IMR-90 (cell line): ENCODE data around the gene RIPOR2. TPM values are rescaled to one million over a fixed set of nuclear protein-coding genes. Genes with fewer than 3 reads are reported as not detected.

ENCODE experiments used
- ATAC-seq: fragments of 200-7000 bp; cut with Tn5 transposase; 2 replicates; pipeline ENCODE4 v1.9.1; 2020; ENCODE audit warnings: low read depth, mild to moderate bottlenecking, moderate library complexity
- BruUV-seq: library from RNA; stranded (reverse); fragments of 400-500 nt; replicated peaks from 2 replicates; lab custom pipeline; 2021; lab: Mats Ljungman, UMichigan
- CTCF ChIA-PET: fragments of 300-600 bp; formaldehyde crosslinking; extraction: SDS; loops from one replicate; lab custom pipeline; 2021; ENCODE audit warnings: antibody characterized with exemption; lab: Yijun Ruan, JAX
- POLR2A ChIA-PET: fragments of 300-600 bp; sonication (Branson Sonifier 250); formaldehyde crosslinking; loops from one replicate; lab custom pipeline; 2022; ENCODE audit warnings: antibody characterized with exemption; ENCODE audit not compliant: unreplicated experiment; lab: Charles Lee
- DNase-seq: peaks from one replicate; pipeline ENCODE4 v3.0.0; 2013
- H2AFZ ChIP-seq: replicated peaks from 2 replicates; pipeline ENCODE3; 2013; ENCODE audit warnings: low read length, mild to moderate bottlenecking; ENCODE audit not compliant: poor library complexity
- H2AK5ac ChIP-seq: 2 replicates; pipeline ENCODE4 v1.6.1; 2013; ENCODE audit warnings: low read depth, low read length, inconsistent platforms
- H2AK9ac ChIP-seq: replicated peaks from 2 replicates; pipeline ENCODE3; 2013; ENCODE audit warnings: mild to moderate bottlenecking, low read depth, low read length, moderate library complexity; ENCODE audit not compliant: poor library complexity
- H2BK120ac ChIP-seq: 2 replicates; pipeline ENCODE4 v1.6.1; 2013; ENCODE audit warnings: low read depth, low read length, inconsistent platforms
- H2BK15ac ChIP-seq: 3 replicates; pipeline ENCODE4 v1.6.1; 2013; ENCODE audit warnings: low read depth, low read length, inconsistent platforms
- H2BK20ac ChIP-seq: 2 replicates; pipeline ENCODE4 v1.6.1; 2013; ENCODE audit warnings: low read depth, mild to moderate bottlenecking, inconsistent platforms, low read length, moderate library complexity
- H2BK5ac ChIP-seq: 2 replicates; pipeline ENCODE4 v1.6.1; 2013; ENCODE audit warnings: mild to moderate bottlenecking, low read depth, low read length, inconsistent platforms; ENCODE audit not compliant: poor library complexity, severe bottlenecking
- H3K14ac ChIP-seq: replicated peaks from 2 replicates; pipeline ENCODE4 v1.6.1; 2013; ENCODE audit warnings: low read depth, low read length, inconsistent platforms
- H3K18ac ChIP-seq: 2 replicates; pipeline ENCODE4 v1.6.1; 2013; ENCODE audit warnings: low read depth, low read length, control low read depth
- H3K23ac ChIP-seq: 2 replicates; pipeline ENCODE4 v1.6.1; 2013; ENCODE audit warnings: low read depth, low read length, inconsistent platforms
- H3K27ac ChIP-seq: 2 replicates; pipeline ENCODE4 v1.5.1; 2013; ENCODE audit warnings: mild to moderate bottlenecking, control low read depth, low read length; ENCODE audit not compliant: insufficient read depth
- H3K27me3 ChIP-seq: 2 replicates; pipeline ENCODE4 v1.6.1; 2013; ENCODE audit warnings: low read length; ENCODE audit not compliant: control insufficient read depth, insufficient read depth
- H3K36me3 ChIP-seq: 2 replicates; pipeline ENCODE4 v1.6.1; 2013; ENCODE audit warnings: low read length, mixed read lengths; ENCODE audit not compliant: control insufficient read depth, insufficient read depth
- H3K4ac ChIP-seq: 2 replicates; pipeline ENCODE4 v1.6.1; 2013; ENCODE audit warnings: low read depth, low read length, inconsistent platforms
- H3K4me1 ChIP-seq: 2 replicates; pipeline ENCODE4 v1.6.1; 2013; ENCODE audit warnings: low read length, mixed read lengths; ENCODE audit not compliant: control insufficient read depth, insufficient read depth
- H3K4me2 ChIP-seq: 2 replicates; pipeline ENCODE4 v1.6.1; 2013; ENCODE audit warnings: low read depth, mild to moderate bottlenecking, control low read depth, low read length, moderate library complexity
- H3K4me3 ChIP-seq: 2 replicates; pipeline ENCODE4 v1.5.1; 2013; ENCODE audit warnings: low read depth, mild to moderate bottlenecking, control low read depth, low read length, moderate library complexity; ENCODE audit not compliant: insufficient read depth
- H3K56ac ChIP-seq: 2 replicates; pipeline ENCODE4 v1.6.1; 2013; ENCODE audit warnings: low read length, inconsistent platforms; ENCODE audit not compliant: insufficient read depth; ENCODE audit errors: extremely low read depth
- H3K79me1 ChIP-seq, 2 experiments: 2 replicates each; pipeline ENCODE4 v1.6.1; 2013; ENCODE audit warnings: low read length in 2 of 2, inconsistent platforms in 1 of 2, low read depth in 1 of 2
- H3K9ac ChIP-seq: 2 replicates; pipeline ENCODE4 v1.6.1; 2013; ENCODE audit warnings: low read depth, low read length, control low read depth
- H3K9me1 ChIP-seq: 2 replicates; pipeline ENCODE4 v1.6.1; 2013; ENCODE audit warnings: low read length, inconsistent platforms; ENCODE audit not compliant: insufficient read depth
- H3K9me3 ChIP-seq: 2 replicates; pipeline ENCODE4 v1.6.1; 2013; ENCODE audit warnings: low read length; ENCODE audit not compliant: control insufficient read depth, insufficient read depth
- H4K20me1 ChIP-seq: 2 replicates; pipeline ENCODE4 v1.6.1; 2013; ENCODE audit warnings: low read length, inconsistent platforms; ENCODE audit not compliant: insufficient read depth
- H4K5ac ChIP-seq: 2 replicates; pipeline ENCODE4 v1.6.1; 2013; ENCODE audit warnings: mild to moderate bottlenecking, low read depth, low read length, control low read depth
- H4K8ac ChIP-seq, 2 experiments: 2 replicates each; pipeline ENCODE4 v1.6.1; 2013; ENCODE audit warnings: low read depth in 2 of 2, low read length in 2 of 2, control low read depth in 1 of 2, inconsistent platforms in 1 of 2
- H4K91ac ChIP-seq: 2 replicates; pipeline ENCODE4 v1.6.1; 2013; ENCODE audit warnings: low read depth, low read length, inconsistent platforms; ENCODE audit not compliant: insufficient read depth
- CEBPB ChIP-seq: IDR thresholded peaks from 2 replicates; pipeline ENCODE4 v1.6.1; 2012; ENCODE audit warnings: low read depth, low read length, improper control_type of control experiment
- MXI1 ChIP-seq: IDR thresholded peaks from 2 replicates; pipeline ENCODE4 v1.6.1; 2012; ENCODE audit warnings: low read depth, mild to moderate bottlenecking, low read length, moderate library complexity, borderline replicate concordance
- NFE2L2 ChIP-seq: fragments of 150-350 bp; IDR thresholded peaks from 2 replicates; pipeline ENCODE4 v1.6.1; 2016; ENCODE audit warnings: low read depth, mild to moderate bottlenecking, low read length
- POLR2A ChIP-seq: IDR thresholded peaks from 2 replicates; pipeline ENCODE4 v1.6.1; 2012; ENCODE audit warnings: mild to moderate bottlenecking, low read depth, low read length
- SMC3 ChIP-seq: fragments of 150-350 bp; IDR thresholded peaks from 2 replicates; pipeline ENCODE4 v1.6.1; 2016; ENCODE audit warnings: low read depth, mild to moderate bottlenecking, antibody characterized with exemption, low read length, moderate library complexity
- WGBS, 2 experiments: methylation state at CpG; one replicate each; pipeline versions ENCODE4 v1.1.5 to v1.1.7; 2013; ENCODE audit warnings: missing lambda C conversion rate in 2 of 2; ENCODE audit not compliant: insufficient read length in 1 of 2; ENCODE audit errors: extremely low coverage in 2 of 2; 5-methylcytosine and 5-hydroxymethylcytosine counted together
- dilution Hi-C: fragments of 300-500 bp; cut with HindIII; formaldehyde crosslinking; loops from one replicate; pipeline ENCODE4 v1.14.3; 2018; ENCODE audit warnings: low sequenced_read_pairs; ENCODE audit not compliant: unreplicated experiment
- in situ Hi-C: fragments of 300-500 bp; cut with MboI; formaldehyde crosslinking; loops from 3 replicates; pipeline ENCODE4 v1.14.3; 2019; ENCODE audit warnings: low sequenced_read_pairs, inconsistent platforms, mixed read lengths
- intact Hi-C: fragments of 100-400 bp; cut with micrococcal nuclease; formaldehyde crosslinking; loops from 2 replicates; pipeline ENCODE4 v1.10.0; 2022
- polyA plus RNA-seq, 3 experiments: library from polyadenylated mRNA; depleted of rRNA; stranded (reverse); fragments of >200 nt; gene quantifications; 2 replicates each; pipeline ENCODE4 v1.2.3, GENCODE V29; 2012; ENCODE audit warnings: low replicate concordance in 1 of 3
- total RNA-seq: library from RNA; depleted of rRNA; stranded (reverse); fragments of >200 nt; gene quantifications from 2 replicates; pipeline ENCODE4 v1.2.3, GENCODE V29; 2012
- TF ChIP-seq, protein P1 (sequence below): conservative IDR thresholded peaks from 2 replicates; pipeline ENCODE4 v1.5.1; 2012; ENCODE audit warnings: mild to moderate bottlenecking, low read depth, low read length, improper control_type of control experiment

Gene RIPOR2
- total and polyA plus RNA-seq, 2 of the 4 experiments (the other 2 are of a cell fraction), result 1.1 to 1.2 TPM

DNA sequence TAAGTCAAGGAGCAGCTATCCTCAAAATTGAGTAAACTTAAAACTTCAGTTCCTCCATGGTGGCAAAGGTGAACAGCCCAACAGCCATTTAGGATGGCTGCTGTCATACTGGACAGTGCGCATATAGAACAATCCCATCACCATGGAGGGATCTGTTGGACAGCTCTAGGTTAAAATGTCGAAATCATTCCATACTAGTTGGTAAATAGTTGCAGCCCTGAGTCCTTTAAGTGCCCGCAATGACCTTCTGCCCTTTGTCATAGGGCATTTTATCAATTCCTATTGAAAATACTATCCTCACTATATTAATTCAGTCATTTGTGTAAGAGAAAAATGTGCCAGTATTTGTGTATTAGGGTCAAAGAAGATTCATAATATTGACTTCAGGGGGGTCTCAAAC is 128.2 kb downstream of the RIPOR2 start:
- H3K9me3 ChIP-seq, result no peaks in the 10 kb centered on the region
- peaks cover 13% of the 10 kb centered on the region for H3K36me3 ChIP-seq
- H3K4ac ChIP-seq, result no peak overlapping the region
- no peak overlapping the region for H4K8ac ChIP-seq
- no peaks in the 10 kb centered on the region for H4K20me1 ChIP-seq
- no peak overlapping the region for H3K14ac ChIP-seq
- no peak overlapping the region for H2BK15ac ChIP-seq
- ATAC-seq (no peak), DNase-seq (no peak)
- H3K23ac ChIP-seq, result no peak overlapping the region
- ChIA-PET POLR2A (no interaction called here), CTCF (interaction anchor here (1.5 kb wide), 1 partner anchor 14 kb away, joined by 3 read pairs; no protein-coding TSS in a partner anchor)
- no CpG with 5 or more reads among the region's 3 CpGs for WGBS, 2 experiments
- no peak overlapping the region for H2AK5ac ChIP-seq
- no peaks in the 10 kb centered on the region for H3K9me1 ChIP-seq
- H3K4me2 ChIP-seq, result no peak overlapping the region
- no peak overlapping the region for H3K18ac ChIP-seq
- H3K56ac ChIP-seq, result no peak overlapping the region
- H2BK20ac ChIP-seq, result no peak overlapping the region
- H2AK9ac ChIP-seq, result no peak overlapping the region
- dilution Hi-C loops (no loop called here), in situ Hi-C loops (no loop called here), intact Hi-C loops (no loop called here)
- no peak overlapping the region for H3K27ac ChIP-seq
- H2BK120ac ChIP-seq, result no peak overlapping the region
- H3K4me1 ChIP-seq, result peaks cover 8% of the 10 kb centered on the region
- H2AFZ ChIP-seq, result no peak overlapping the region
- no peaks in the 10 kb centered on the region for H3K27me3 ChIP-seq
- H4K5ac ChIP-seq, result no peak overlapping the region
- no peak overlapping the region for H4K91ac ChIP-seq
- no peak overlapping the region for H3K9ac ChIP-seq
- no TSS peak for BruUV-seq
- H2BK5ac ChIP-seq, result no peak overlapping the region
- no peaks in the 10 kb centered on the region for H3K79me1 ChIP-seq
- H3K4me3 ChIP-seq, result no peak overlapping the region
- TF ChIP-seq POLR2A (no peak), CEBPB (no peak), NFE2L2 (no peak), SMC3 (no peak), MXI1 (no peak)
- TF ChIP-seq, protein P1, sequence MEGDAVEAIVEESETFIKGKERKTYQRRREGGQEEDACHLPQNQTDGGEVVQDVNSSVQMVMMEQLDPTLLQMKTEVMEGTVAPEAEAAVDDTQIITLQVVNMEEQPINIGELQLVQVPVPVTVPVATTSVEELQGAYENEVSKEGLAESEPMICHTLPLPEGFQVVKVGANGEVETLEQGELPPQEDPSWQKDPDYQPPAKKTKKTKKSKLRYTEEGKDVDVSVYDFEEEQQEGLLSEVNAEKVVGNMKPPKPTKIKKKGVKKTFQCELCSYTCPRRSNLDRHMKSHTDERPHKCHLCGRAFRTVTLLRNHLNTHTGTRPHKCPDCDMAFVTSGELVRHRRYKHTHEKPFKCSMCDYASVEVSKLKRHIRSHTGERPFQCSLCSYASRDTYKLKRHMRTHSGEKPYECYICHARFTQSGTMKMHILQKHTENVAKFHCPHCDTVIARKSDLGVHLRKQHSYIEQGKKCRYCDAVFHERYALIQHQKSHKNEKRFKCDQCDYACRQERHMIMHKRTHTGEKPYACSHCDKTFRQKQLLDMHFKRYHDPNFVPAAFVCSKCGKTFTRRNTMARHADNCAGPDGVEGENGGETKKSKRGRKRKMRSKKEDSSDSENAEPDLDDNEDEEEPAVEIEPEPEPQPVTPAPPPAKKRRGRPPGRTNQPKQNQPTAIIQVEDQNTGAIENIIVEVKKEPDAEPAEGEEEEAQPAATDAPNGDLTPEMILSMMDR, result no peak
